ENCODE results near the gene HBS1L.

The HBS1L gene

DNA sequence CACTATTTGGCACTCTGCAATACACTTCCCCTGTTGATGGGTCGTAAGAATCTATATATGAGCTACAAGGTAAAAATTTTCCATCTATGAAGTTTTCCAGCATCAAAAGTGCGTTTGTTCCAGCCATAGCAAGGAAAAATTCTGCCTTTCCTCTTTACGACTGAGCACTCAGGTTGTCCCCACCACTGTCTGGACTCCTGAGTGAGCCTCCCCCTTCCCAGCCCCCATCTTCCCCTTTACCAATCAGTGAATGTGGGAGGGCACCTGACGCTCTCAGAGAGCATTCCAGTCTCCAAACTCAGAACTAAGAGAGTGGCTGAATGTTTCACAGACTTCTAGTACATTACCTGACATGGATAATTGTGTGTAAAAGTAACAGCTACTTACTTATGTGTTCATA lies 104.7 kb downstream of the HBS1L start, which contains the start of gene ALDH8A1:
TSS of gene ALDH8A1 (minus strand) at position 175 of the 400 bp plus-strand sequence. CDS start at position 127, 48 bp downstream.
- peak; percentile 14 for DNase-seq (ENCODE audit: low spot score)

DNA sequence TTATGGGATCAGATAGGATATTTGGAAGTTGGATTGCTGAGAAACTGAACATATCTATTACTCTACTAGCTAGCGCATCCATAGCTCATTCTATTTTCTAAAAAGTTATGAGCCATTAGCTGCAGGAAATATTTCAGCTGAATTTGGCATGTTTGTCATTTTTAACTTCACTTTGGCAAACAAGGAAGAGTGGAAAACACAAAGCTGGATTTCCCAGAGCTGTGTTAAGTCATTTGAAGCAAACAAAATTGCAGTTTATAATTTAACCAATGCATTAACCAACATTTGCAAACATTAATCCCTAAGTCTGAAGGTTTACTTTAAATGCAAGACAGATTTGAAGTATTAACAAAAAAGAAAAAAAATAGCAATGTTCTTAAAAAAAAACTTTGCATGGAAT lies 105.9 kb downstream of the HBS1L start:
- DNase-seq (ENCODE audit: low spot score) = no peak

DNA sequence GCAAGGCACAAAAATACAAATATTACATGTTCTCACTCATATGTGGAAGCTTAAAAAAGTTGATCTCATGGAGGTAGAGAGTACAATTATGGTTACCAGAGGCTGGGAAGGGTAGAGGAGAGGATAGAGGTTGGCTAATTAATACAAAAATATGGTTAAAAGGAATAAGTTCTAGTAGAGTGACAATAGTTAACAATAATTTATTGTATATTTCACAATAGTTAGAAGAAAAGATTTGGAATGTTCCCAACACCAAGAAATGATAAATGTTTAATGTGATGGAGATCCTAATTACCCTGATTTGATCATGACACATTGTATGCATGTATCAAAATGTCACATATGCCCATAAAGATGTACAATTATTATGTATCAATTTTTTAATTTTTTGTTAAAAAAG lies 106.5 kb downstream of the HBS1L start:
- DNase-seq (ENCODE audit: low spot score) = no peak

DNA sequence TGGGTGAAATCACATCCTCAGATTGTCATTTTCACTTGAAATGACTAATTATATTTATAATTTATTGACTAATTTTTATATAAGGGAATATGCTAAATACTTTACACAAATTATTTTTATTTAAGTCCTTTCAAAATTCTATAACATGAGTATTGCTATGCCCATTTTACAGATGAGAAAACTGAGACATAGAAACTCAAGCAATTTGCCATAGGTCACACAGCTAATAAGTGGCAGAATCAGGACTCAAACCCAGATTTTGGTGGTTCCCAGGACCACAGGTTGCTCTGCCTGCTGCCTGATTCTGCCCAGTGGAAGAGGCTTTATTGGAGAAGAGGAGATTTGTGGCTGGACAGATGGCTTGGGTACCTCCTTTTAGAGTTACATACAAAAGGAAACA lies 109.6 kb downstream of the HBS1L start:
- no peak for DNase-seq (ENCODE audit: low spot score)

DNA sequence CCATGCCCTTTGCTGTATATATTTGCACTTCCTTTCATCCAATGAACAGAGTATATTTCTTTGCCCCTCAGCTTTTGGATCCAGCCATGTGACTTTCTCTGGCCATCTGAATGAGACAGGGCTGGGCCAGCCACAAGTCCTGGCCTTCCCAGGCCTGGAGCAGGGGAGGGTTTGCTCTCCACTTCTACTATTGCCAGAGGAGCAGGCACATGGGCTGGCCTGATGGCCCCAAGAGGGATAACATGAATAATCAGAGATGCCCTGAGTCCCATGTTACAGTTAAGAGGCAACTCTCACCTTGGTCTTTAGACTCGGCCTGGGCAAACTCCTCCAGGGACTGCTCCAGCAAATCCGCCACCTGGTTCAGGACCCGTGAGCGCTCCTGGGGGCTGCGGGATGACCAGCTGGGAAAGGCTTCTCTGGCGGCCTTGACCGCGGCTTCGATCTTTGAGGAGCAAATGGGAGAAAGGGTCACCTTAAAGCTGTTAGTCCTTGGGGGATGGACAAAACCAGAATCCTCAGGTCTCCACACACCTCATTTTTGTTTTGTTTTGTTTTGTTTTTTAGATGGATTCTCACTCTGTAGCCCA lies 111.0 kb downstream of the HBS1L start:
- DNase-seq (ENCODE audit: low spot score) = no peak

DNA sequence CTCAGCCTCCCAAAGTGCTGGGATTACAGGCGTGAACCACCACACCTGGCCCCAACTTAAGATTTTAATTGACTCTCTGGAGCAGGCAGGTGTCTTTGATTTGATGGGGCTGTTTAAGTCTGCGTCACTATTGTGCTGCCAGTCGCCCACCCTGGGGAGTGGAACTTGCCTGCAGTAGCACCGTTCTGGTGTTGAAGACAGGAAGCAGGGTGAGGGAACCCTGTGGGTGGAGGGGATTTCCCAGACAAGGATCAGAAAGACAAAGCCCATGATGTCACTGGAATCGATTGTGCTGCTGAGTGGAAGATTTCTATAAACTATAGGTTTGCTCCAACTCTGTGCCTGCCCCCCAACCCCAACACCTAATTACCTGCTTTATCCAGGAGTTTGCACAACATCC lies 115.7 kb downstream of the HBS1L start:
- peak; percentile 50 for DNase-seq (ENCODE audit: low spot score)

DNA sequence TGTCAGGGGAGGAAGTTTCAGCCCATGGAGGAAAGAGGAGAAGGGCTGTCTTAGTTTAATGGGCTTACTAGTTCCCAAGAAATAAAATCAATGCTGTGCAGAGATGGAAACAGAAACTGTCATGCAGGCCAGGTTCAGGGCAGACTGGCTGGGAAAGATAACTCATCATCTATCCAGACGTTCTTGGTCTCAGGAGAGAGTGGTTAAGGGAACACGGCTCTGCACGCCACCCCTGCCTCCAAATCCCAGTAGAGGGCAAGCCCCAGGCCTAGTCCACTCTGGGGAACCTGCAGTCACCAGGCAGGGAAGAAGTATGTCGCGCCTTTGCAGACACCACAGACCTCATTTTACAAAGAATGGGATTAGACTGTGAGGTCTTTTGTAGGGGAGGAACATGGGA lies 117.2 kb downstream of the HBS1L start:
- peak; percentile 21 for DNase-seq (ENCODE audit: low spot score)

DNA sequence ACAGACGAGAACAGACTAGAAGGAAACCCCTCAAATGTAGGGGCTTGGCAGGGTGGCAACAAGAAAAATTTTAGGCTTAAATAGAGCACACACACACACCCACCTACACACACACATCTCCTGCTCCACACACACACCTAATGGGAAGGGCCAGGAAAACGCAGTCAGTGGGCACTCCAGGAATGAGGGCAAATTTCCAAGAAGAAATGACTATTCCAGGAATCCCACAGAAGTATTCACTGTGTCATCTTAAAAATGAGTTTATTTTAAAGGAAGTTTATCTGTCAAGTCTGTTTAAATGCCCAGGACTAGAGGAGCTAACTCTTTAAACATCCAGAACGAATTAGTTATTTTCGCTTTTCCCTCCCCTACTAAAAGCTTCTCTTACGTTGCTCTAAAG lies 117.7 kb downstream of the HBS1L start:
- DNase-seq (ENCODE audit: low spot score) = peak; percentile 88

DNA sequence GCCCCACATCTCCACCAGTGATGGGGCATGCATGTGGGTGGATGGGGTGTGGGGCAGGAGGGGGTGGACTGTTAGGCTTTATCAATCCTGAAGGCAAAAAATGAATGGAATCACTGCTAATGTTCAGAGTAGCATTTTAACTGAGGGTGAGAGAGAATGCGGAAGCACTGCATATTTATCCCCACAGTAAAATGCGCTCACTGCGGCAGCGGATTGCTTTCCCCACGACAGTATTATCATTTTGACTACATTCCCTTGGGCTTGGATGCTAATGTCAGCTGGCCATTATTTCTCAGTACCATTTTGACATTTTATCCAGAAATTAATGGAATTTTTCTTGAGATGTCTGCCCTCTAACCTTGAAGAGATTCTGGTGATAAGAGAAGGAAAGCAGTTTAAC lies 118.1 kb downstream of the HBS1L start:
- DNase-seq (ENCODE audit: low spot score) = no peak

DNA sequence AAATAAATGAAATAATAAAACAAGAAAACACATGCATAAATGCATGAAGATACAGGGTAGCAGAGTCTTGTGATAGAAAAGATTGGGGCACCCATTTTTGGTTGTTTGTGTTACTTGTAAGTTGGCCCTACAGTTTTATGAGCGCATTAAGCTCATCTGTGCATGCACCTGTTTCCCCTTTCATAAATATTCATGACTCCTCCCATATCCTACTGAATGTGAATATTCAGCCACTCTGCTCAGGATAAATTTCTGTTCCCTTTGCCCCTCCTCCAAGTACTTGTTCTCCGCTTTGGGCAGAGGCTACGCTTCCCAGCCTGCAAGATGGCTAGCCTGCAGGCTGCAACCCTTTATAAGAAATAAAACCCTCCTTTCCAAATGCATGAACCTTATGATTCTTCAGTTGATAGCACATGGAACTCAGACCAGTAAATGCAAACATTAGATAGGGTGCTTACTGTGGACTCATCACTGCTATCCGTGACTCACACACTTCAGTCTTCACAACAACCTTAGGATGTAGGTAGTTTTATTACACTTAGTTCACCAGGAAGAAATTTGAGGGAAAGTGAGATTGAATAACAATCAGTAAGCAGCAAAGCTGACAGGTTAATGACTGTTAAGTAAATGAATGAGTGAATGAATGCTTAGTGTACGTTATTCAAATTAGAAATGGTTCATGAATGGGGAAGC lies 119.7 kb downstream of the HBS1L start:
- peak; percentile 86 for DNase-seq (ENCODE audit: low spot score)

DNA sequence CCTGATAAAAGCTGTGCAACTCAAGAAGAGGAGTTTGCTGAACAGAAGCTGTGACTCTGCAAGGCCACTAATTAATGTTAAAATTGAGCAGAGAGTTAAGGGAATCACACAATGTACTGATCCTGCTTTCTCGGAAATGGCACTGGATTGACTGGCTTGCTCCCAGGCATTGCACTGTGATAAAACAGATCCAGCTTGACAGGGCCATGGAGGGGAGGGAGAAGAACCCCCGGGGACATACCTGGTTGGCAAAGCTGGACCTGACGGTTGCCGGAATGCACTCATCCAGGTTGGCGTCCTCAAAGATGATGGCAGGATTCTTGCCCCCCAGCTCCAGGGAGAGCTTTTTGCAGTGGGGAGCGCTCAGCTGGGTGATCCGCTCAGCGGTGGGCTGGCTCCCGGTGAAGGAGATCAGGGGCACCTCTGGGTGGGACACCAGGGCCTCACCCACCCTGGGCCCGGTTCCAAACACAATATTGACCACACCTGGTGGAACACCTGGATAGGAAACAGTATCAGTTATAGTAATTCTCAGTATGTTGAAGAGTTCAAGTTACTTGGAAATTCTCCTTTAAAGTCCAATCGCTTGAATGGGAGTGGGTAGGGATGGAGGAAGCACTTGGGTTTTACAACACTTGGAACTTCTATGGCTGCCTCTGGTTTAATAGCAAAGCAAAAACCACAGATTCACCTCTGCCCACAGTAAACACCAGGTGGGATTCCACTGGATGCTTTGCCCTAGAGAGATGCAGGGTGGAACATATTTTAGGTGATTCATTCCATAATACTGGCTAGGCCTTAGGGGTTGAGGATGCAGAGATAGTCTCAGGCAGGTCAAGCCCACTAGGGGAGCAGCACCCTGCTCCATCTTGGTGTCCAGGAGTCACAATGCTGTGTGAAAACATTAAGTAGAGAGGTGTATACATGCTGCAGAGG lies 121.8 kb downstream of the HBS1L start:
- DNase-seq (ENCODE audit: low spot score) = peak; percentile 32

DNA sequence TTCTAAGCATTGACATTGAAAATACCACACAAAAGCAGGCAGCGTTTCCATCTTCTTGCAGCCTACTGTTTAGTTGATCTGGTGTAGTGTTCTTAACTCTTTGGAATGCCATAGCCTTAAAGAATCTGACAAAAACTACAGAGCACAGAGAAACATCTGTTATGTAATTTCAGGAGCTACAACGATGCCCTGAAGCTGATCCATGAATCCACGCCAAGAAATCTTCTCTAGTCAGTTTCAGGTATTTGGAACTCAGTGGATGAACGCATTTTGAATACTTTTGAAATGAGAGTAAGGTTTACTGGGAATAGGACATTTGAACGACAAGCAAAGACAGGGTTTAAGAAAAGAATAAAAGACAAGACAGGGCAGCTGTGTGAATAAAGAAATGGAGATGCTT lies 122.5 kb downstream of the HBS1L start:
- DNase-seq (ENCODE audit: low spot score) = no peak

DNA sequence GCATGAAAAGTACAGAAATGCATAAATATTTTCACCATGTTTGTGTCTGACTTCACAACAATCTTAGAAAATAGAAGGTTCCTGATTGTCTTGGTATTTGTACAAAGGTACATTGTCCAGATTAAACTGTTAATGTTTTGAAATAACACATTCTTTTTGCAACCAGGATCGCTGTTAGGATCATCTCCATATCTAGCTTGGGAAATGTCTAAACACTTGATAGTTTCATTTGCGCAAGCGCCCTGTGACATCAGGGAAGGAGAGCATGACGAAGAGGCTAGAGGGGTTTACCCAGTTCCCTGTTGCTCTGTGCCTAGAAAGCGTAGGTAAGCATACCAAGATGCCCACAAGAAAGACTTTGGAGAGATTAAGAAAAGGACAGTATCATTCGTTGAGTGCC lies 124.2 kb downstream of the HBS1L start:
- DNase-seq (ENCODE audit: low spot score) = no peak

DNA sequence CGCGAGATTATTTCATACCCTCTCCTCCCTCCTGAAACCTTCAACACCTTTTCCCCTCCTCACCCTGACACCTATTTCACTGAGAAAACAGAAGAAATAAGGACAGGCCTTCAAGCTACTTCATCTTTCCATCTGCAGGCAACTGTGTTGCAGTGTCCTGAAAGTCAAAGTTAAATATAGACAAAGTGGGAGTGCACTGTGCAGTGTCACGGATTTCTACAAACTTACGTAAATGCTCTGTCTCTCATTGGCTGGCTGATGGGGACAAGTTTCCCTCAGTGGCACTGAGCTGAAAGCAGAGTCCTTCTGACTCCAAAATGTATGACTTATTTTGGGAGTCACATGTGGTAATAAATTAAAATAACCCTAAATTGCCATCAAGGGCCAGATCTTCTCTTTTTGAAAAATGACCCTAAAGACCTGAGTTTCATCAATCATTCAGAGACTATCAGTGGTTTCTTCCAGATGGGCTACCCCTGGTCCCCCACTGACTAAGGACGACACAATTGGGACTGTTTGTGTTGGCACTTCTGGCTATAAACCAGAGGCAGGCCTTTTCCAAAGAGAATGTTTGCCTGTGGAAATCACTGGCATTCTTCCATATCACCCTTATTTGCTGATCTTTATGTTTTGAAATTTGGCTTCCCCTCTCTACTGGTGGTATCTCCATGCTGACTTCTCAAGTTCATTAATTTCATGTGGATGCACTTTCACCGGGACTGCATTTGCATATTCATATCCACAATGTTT lies 126.3 kb downstream of the HBS1L start:
- no peak for DNase-seq (ENCODE audit: low spot score)

DNA sequence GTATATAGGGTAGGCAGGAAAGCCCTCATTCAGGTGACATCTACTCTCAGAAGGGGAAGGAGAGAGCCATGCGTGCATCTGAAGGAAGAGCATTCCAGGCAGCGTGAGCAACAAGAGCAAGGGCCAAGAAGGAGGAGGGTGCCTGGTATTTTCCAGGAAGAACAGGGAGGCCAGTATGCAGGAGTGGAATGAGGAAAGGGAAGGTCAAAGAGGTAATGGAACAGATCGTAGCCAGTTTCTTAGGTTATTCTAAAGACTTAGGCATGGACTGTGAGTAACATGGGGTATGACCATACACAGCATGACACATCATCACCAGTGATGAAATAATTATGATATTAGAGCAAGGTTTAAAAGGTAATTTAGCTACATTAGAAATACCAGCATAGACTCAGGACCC lies 128.8 kb downstream of the HBS1L start:
- DNase-seq (ENCODE audit: low spot score) = peak; percentile 95

DNA sequence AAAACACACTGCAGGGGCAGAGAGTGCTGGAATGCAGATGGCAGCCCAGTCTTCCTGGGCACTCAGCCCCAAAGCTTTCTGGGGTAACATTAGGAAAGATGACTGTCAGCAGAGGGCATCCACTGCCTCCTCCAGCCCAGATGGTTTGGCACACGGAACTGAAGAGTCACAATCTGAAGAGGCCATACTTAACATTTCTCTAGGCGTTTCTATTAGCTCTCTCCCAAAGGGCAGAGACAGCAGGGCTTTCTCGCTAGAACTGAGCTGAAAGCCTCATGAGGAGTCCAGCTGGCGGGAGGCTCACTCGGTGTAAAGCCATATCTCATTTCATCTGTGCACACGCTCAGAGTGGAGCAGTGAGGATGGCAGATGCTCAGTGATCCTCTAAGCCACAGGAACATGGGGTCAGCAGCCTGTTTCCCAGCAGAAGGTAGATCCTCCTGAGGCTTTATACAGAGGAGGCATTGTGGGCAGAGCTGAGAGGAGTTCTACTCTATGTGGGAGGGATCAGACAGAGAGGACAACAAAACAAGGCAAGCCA lies 132.8 kb downstream of the HBS1L start:
- DNase-seq (ENCODE audit: low spot score) = no peak

DNA sequence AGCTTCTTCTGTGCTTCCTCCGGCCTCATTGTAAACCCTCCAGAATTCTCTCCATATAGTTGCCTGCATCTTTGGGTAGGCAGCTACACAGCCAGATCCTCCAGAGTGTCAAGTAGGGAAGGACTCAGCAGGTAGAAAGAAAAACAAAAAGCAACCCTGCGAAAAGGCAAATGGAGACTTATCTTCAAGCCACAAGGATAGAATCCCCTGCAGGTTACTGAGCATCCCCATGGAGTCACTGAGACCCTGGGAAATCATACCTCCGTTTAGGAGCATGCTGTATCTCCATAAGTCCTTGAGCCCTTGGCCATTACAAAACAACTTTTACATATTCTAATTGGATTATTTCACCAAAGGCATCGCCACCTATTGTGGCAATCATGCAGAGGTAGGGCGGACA lies 133.3 kb downstream of the HBS1L start:
- DNase-seq (ENCODE audit: low spot score) = no peak

DNA sequence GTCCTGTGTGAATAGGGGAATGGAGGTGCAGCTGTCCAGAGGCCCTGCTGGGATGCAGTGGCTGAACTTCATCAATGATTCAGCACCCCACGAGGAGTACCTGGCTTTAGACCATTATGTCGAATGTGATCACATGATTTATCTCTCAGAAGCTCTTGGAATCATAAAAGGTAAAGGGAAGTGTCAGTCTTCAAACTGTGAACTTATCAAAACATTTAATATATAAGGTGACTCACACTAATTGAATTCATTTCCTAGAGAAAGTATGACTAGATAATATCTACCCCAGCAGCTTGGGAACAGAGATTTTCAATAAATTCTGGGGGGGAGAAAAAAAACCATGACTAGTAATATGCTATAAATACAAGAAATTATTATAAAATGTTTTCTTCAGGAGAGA lies 134.2 kb downstream of the HBS1L start:
- DNase-seq (ENCODE audit: low spot score) = peak; percentile 60

DNA sequence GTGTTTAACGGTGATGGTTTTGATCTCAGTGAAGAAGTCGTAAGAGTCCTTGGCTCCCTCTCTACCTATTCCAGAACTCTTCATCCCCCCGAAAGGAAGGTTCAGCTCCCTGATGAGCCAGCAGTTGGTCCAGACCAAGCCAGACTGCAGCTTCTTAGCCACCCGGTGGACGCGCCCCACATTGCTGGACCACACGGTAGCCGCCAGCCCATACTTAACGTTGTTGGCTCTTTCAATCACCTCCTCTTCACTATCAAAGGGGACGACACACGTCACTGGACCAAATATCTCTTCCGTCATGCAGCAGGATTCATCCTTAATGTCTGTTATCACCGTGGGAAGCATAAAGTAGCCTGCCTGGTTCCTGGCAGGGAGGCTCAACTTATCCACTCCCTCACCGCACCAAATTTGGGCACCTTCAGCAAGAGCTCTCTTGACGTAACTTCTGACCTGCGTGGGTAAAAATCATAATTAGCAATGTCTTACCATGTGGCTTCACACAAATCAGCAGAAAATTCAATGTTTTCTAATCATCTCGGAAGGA lies 136.1 kb downstream of the HBS1L start:
- DNase-seq (ENCODE audit: low spot score) = no peak

DNA sequence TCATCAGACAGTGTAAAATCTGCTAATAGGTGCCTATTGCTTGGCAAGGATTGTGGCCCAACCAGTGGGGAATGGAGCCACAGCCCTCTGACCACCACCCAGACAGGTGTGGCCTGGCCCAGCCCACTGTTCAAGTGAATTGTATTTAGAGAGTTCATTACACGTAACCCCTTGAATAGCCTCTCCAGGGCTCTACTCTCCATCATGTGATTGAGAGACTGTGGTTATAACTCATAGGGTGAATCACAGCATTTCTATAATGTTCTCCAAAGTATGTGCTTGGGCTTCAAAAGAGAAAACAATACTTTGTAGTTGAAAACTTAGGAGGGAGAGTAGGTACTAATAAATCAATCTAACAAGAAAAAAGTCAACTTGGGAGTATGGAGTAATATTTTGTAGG lies 143.1 kb downstream of the HBS1L start:
- peak; percentile 90 for DNase-seq (ENCODE audit: low spot score)

DNA sequence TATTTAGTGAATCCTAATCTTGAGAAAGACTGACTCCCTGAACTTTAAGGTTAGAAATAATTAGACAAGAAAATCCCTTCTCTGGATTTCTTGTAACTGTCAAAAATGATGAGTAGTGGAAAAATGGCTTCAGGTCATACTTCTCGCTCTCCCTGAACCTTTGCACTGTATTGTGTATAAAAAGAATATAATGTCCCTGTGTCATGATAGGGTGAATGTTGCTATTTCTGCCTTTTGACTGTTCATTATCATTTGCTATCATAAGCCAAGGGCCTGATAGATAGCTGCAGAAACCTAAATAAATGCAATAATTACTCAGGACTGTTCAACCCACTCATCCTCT lies 144.1 kb downstream of the HBS1L start:
- no peak for DNase-seq (ENCODE audit: low spot score)
